Stimulated activated naive CD8-positive, alpha-beta T cell treated with anti-CD3 and anti-CD28 coated beads, Interleukin-15, Interleukin-2, amounts not matched to agents 100 U/mL and 50 U/mL, for 24 hours (primary cell): ENCODE results near the gene STXBP1.

Experiments used
- ATAC-seq: fragments of 150-1000 bp; cut with Tn5 transposase; one replicate; pipeline ENCODE4 v1.10.0; 2021
- DNase-seq: peaks from one replicate; pipeline ENCODE4 v3.0.0; 2021

STXBP1 gene

GRCh38 chr9:127735530-127736185 is 123.6 kb downstream of the STXBP1 start:
- ATAC-seq = no peak
- no peak for DNase-seq

GRCh38 chr9:127738666-127739065 is 126.6 kb downstream of the STXBP1 start:
- DNase-seq = no peak
- ATAC-seq = no peak

DNA sequence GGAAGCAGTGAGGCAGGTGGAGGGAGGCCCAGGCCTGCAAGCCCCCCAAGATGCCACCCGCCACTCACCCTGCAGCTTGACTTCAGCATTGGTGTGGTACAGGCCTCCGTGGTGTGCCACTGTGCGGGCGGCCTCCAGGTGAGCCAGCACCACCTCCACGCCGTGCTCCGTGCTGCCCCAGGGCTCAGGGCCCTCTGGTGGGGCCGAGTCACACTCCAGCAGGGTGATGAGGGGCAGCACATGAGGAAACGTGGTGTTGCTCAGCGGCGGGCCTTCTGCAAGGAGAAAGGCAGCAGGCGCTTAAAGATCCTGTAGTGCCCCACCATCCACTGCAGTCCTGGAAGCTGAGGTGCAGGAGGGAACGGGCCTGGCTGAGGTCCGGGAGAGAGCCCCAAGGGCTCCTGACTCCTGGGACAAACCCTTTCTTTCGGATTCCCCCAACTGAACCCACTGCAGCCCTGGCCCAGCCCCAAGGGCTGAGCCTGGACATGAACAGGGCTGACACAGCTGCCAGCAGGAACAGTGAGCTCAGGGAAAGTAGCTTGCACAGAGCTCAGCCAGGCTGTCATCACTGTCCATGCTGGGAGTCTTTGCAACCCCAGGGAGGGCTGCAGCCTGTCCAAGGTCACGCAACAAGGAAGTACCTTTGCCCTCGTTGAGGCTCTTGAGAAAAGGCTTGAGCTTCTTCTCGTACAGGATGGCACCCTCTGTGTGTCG is 127.7 kb downstream of the STXBP1 start:
- ATAC-seq (no peak), DNase-seq (no peak)

- DNase-seq = no peak
- no peak for ATAC-seq
Observed at GRCh38 chr9:127741831-127742434, 129.9 kb downstream of the STXBP1 start.
